ENCODE data around the gene SYAP1. TPM values are rescaled to one million over a fixed set of nuclear protein-coding genes. Genes with fewer than 3 reads are reported as not detected.

SYAP1 gene
- total RNA-seq: 30.2 TPM

GRCh38 chrX:16719334-16720084 is at the start of gene SYAP1:
SYAP1 (plus strand) TSS chrX:16719612; CDS start chrX:16719725, 113 bp downstream.

GRCh38 chrX:16712548-16713155 is 6.8 kb upstream of the SYAP1 start, which contains the start of gene CTPS2:
CTPS2 (minus strand) TSS chrX:16712669; CDS start chrX:16702902, 9,767 bp downstream.

GRCh38 chrX:16786139-16786790 is 66.9 kb downstream of the SYAP1 start, which contains the start of gene TXLNG:
TXLNG (plus strand) TSS chrX:16786466; CDS start chrX:16786488, 22 bp downstream.

Small RNA genes within 50 kb of the gene (small RNA-seq; reads per million reads assigned to genes)
- gene RNU7-56P (not detected), gene RPL12P49 (not detected)

Other genes with a start within 250 kb of the SYAP1 start
- not detected for gene S100G, start 69.5 kb upstream of the SYAP1 start, total RNA-seq
- gene CTPS2, start 6.9 kb upstream of the SYAP1 start, total RNA-seq: 22.4 TPM
- 11.1 TPM for gene TXLNG, start 66.9 kb downstream of the SYAP1 start, total RNA-seq
- gene RBBP7, start 150.8 kb downstream of the SYAP1 start, total RNA-seq: 99.7 TPM
- gene REPS2, start 227.0 kb downstream of the SYAP1 start, total RNA-seq: 26.3 TPM

Measured in diencephalon (tissue), 1 donor.